ENCODE data around the gene ZBTB18. TPM values are rescaled to one million over a fixed set of nuclear protein-coding genes. Genes with fewer than 3 reads are reported as not detected.

Gene ZBTB18
- total RNA-seq, 2 experiments from 2014 or later, result 9.9 to 18.9 TPM

DNA sequence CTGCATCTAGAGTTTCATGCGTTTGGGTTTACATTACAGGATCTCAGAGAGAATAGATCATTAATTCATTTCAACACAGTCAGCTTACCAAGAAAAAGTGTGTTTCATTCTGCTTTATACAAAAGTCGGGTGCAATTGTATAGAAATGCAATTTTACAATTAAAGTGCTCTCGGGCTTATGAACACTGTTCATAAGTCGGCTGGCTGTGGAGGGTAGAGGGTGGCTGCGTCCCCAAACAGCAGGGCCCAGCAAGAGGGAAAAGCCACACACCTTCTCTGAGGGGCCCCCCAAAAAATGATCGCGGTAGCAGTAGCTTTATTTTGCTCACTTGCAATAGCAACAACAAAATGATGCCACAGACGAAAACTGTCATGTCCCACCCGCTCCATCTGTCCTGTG is 13.8 kb upstream of the ZBTB18 start:
- H3K36me3 ChIP-seq (ENCODE audit: insufficient read depth, low read length), result no peaks in the 10 kb centered on the region
- POLR2A ChIA-PET, result interaction anchor here (0.7 kb wide), 1 partner anchor 77 kb away, joined by 3 read pairs; no protein-coding TSS in a partner anchor
- no peak overlapping the region for H3K4me3 ChIP-seq (ENCODE audit: low read depth, low read length, poor library complexity, severe bottlenecking)
- CTCF ChIA-PET (ENCODE audit: unreplicated experiment), result no interaction called here
- TF ChIP-seq EZH2phosphoT487 (IDR thresholded peaks at IDR 0.05; ENCODE audit: borderline replicate concordance, low read depth, low read length), result no peak
- TF ChIP-seq, protein P1, sequence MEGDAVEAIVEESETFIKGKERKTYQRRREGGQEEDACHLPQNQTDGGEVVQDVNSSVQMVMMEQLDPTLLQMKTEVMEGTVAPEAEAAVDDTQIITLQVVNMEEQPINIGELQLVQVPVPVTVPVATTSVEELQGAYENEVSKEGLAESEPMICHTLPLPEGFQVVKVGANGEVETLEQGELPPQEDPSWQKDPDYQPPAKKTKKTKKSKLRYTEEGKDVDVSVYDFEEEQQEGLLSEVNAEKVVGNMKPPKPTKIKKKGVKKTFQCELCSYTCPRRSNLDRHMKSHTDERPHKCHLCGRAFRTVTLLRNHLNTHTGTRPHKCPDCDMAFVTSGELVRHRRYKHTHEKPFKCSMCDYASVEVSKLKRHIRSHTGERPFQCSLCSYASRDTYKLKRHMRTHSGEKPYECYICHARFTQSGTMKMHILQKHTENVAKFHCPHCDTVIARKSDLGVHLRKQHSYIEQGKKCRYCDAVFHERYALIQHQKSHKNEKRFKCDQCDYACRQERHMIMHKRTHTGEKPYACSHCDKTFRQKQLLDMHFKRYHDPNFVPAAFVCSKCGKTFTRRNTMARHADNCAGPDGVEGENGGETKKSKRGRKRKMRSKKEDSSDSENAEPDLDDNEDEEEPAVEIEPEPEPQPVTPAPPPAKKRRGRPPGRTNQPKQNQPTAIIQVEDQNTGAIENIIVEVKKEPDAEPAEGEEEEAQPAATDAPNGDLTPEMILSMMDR (conservative IDR thresholded peaks at IDR 0.05; ENCODE audit: low read length), result no peak
- no peak overlapping the region for H3K4me2 ChIP-seq (ENCODE audit: low read length)
- H3K27ac ChIP-seq (ENCODE audit: low read depth, low read length, poor library complexity, severe bottlenecking), result no peak overlapping the region
- H4K20me1 ChIP-seq (ENCODE audit: insufficient read depth, low read length), result no peaks in the 10 kb centered on the region
- intact Hi-C loops (cut with micrococcal nuclease; ENCODE audit: unreplicated experiment), result no loop called here
- no peaks in the 10 kb centered on the region for H3K9me3 ChIP-seq (ENCODE audit: low read length)
- no peaks in the 10 kb centered on the region for H3K79me2 ChIP-seq (ENCODE audit: insufficient read depth, low read depth, low read length)
- DNase-seq (ENCODE audit: low spot score), result no peak
- H2AFZ ChIP-seq (ENCODE audit: low read length), result no peak overlapping the region
- H3K4me1 ChIP-seq (ENCODE audit: insufficient read depth, low read length, poor library complexity, severe bottlenecking), result no peaks in the 10 kb centered on the region
- H3K9me2 ChIP-seq (ENCODE audit: insufficient read depth, low read length), result no peaks in the 10 kb centered on the region
- BruUV-seq (replicated peaks), result no TSS peak

DNA sequence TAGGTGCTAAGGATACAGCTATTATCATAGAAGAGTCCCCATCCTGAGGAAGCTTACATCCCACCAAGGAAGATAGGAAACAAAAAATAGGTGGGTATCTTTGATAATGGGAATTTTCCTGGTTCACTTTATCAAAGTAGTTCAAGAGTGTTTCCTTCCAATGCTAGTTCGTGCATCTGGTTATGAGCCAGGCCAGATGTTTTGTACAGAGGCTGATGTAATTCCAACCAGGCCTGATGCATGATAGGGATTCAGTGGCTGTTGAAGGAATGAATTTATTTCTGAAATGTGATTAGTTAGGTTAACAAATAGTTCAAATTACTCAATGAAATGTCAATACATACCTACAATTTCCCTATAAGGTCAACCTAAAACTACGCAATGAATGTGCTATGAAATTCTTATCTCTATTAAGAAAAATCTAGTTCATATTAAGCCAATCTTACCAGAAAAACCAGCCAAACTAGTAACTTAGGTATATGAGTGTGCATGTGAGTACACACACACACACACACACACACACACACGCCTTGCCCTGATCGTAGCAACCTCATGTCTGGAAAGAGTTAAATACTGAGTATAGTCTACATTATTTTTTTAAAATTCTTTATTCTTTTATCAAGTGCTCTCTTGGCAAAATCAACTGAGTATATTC is 9.5 kb upstream of the ZBTB18 start:
- no peak for DNase-seq (ENCODE audit: low spot score)
- Histone ChIP-seq H2AFZ (ENCODE audit: low read length) (no peak overlapping the region), H4K20me1 (ENCODE audit: insufficient read depth, low read length) (no peaks in the 10 kb centered on the region), H3K4me1 (ENCODE audit: insufficient read depth, low read length, poor library complexity, severe bottlenecking) (no peaks in the 10 kb centered on the region), H3K9me3 (ENCODE audit: low read length) (no peaks in the 10 kb centered on the region), H3K9me2 (ENCODE audit: insufficient read depth, low read length) (no peaks in the 10 kb centered on the region), H3K4me3 (ENCODE audit: low read depth, low read length, poor library complexity, severe bottlenecking) (no peak overlapping the region), H3K36me3 (ENCODE audit: insufficient read depth, low read length) (no peaks in the 10 kb centered on the region), H3K4me2 (ENCODE audit: low read length) (no peak overlapping the region), H3K27ac (ENCODE audit: low read depth, low read length, poor library complexity, severe bottlenecking) (no peak overlapping the region), H3K79me2 (ENCODE audit: insufficient read depth, low read depth, low read length) (no peaks in the 10 kb centered on the region)
- TF ChIP-seq, protein P1 (conservative IDR thresholded peaks at IDR 0.05; ENCODE audit: low read length), result no peak
- no peak for TF ChIP-seq EZH2phosphoT487 (IDR thresholded peaks at IDR 0.05; ENCODE audit: borderline replicate concordance, low read depth, low read length)
- ChIA-PET POLR2A (no interaction called here), CTCF (ENCODE audit: unreplicated experiment) (no interaction called here)
- intact Hi-C loops (cut with micrococcal nuclease; ENCODE audit: unreplicated experiment), result loop anchor here (10.0 kb wide), 1 partner anchor 233 kb away; no protein-coding TSS in a partner anchor
- BruUV-seq (replicated peaks), result no TSS peak

DNA sequence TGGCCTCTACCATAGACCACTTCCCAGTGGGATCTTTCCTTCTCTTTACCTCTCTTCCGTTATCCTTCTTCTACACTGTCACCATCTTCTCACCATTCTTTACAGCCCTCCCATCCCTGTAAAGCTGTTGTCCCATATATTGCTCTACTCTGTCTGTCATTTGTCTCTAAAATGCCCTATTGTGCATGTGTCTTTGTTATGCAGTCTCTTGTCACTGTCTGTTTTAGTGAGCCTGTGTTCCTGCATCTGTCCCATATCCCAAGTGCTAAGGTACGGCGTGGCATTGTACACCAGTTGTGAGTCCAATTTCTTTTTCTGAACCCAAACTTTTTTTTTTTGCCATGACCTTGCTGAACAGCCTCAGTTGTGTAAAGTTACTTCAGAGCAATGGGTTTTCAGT is 8.8 kb upstream of the ZBTB18 start:
- CTCF ChIA-PET (ENCODE audit: unreplicated experiment), result no interaction called here
- H3K4me1 ChIP-seq (ENCODE audit: insufficient read depth, low read length, poor library complexity, severe bottlenecking), result peaks cover 7% of the 10 kb centered on the region
- intact Hi-C loops (cut with micrococcal nuclease; ENCODE audit: unreplicated experiment), result loop anchor here (10.0 kb wide), 1 partner anchor 233 kb away; no protein-coding TSS in a partner anchor

More for the DNA sequence above, 8.8 kb upstream of the ZBTB18 start:
- Histone ChIP-seq H3K4me3 (ENCODE audit: low read depth, low read length, poor library complexity, severe bottlenecking) (no peak overlapping the region), H3K4me2 (ENCODE audit: low read length) (no peak overlapping the region), H4K20me1 (ENCODE audit: insufficient read depth, low read length) (no peaks in the 10 kb centered on the region; the same call in 1 of the 2 replicates), H3K9me2 (ENCODE audit: insufficient read depth, low read length) (no peaks in the 10 kb centered on the region), H3K27ac (ENCODE audit: low read depth, low read length, poor library complexity, severe bottlenecking) (no peak overlapping the region), H3K79me2 (ENCODE audit: insufficient read depth, low read depth, low read length) (no peaks in the 10 kb centered on the region), H3K36me3 (ENCODE audit: insufficient read depth, low read length) (no peaks in the 10 kb centered on the region), H2AFZ (ENCODE audit: low read length) (no peak overlapping the region), H3K9me3 (ENCODE audit: low read length) (no peaks in the 10 kb centered on the region)
- POLR2A ChIA-PET, result interaction anchor here (0.7 kb wide), 1 partner anchor 374 kb away, joined by 3 read pairs; no protein-coding TSS in a partner anchor
- TF ChIP-seq, protein P1 (conservative IDR thresholded peaks at IDR 0.05; ENCODE audit: low read length), result no peak
- no peak for TF ChIP-seq EZH2phosphoT487 (IDR thresholded peaks at IDR 0.05; ENCODE audit: borderline replicate concordance, low read depth, low read length)
- no peak for DNase-seq (ENCODE audit: low spot score)
- BruUV-seq (replicated peaks), result no TSS peak
